ENCODE measurements around the gene FRAT2. TPM values are rescaled to one million over a fixed set of nuclear protein-coding genes. Genes with fewer than 3 reads are reported as not detected.

The FRAT2 gene
- total and polyA plus RNA-seq, 2 of the 4 experiments (the other 2 are of a cell fraction), result 2.0 to 2.5 TPM

- H3K9ac ChIP-seq (ENCODE audit: low read depth, low read length), result no peak overlapping the region
- no peak overlapping the region for H3K56ac ChIP-seq (ENCODE audit: extremely low read depth, insufficient read depth, low read length)
- TF ChIP-seq MXI1 (IDR thresholded peaks at IDR 0.05; ENCODE audit: borderline replicate concordance, low read depth, low read length), result no peak
- no peak for TF ChIP-seq RCOR1 (IDR thresholded peaks at IDR 0.05; ENCODE audit: insufficient replicate concordance, low read length)
- TF ChIP-seq, protein P1, sequence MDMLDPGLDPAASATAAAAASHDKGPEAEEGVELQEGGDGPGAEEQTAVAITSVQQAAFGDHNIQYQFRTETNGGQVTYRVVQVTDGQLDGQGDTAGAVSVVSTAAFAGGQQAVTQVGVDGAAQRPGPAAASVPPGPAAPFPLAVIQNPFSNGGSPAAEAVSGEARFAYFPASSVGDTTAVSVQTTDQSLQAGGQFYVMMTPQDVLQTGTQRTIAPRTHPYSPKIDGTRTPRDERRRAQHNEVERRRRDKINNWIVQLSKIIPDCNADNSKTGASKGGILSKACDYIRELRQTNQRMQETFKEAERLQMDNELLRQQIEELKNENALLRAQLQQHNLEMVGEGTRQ (IDR thresholded peaks at IDR 0.05; ENCODE audit: low read depth, low read length), result no peak
- no peak for TF ChIP-seq FOS (IDR thresholded peaks at IDR 0.05; ENCODE audit: low read depth, low read length)
- TF ChIP-seq POLR2A (IDR thresholded peaks at IDR 0.05; ENCODE audit: low read depth, low read length), result no peak
- no peak for TF ChIP-seq BHLHE40 (IDR thresholded peaks at IDR 0.05; ENCODE audit: low read depth, low read length)
- no peak for TF ChIP-seq SMC3 (IDR thresholded peaks at IDR 0.05; ENCODE audit: low read depth, low read length)
- no peak for TF ChIP-seq NFE2L2 (IDR thresholded peaks at IDR 0.05; ENCODE audit: low read depth, low read length)
- TF ChIP-seq MAFK (IDR thresholded peaks at IDR 0.05; ENCODE audit: low read depth, low read length), result no peak
- TF ChIP-seq RFX5 (IDR thresholded peaks at IDR 0.05; ENCODE audit: low read depth, low read length), result no peak
- no peak for TF ChIP-seq MAZ (IDR thresholded peaks at IDR 0.05; ENCODE audit: borderline replicate concordance, low read depth, low read length)
- no peak for TF ChIP-seq CEBPB (IDR thresholded peaks at IDR 0.05; ENCODE audit: low read depth, low read length)
- no peak for TF ChIP-seq CTCF (conservative IDR thresholded peaks at IDR 0.05; ENCODE audit: low read depth, low read length)
- TF ChIP-seq ELK1 (IDR thresholded peaks at IDR 0.05; ENCODE audit: borderline replicate concordance, low read depth, low read length), result no peak
- TF ChIP-seq CHD1 (IDR thresholded peaks at IDR 0.05; ENCODE audit: low read depth, low read length), result no peak
- no peak for TF ChIP-seq RAD21 (IDR thresholded peaks at IDR 0.05; ENCODE audit: low read length)
- H2BK20ac ChIP-seq (ENCODE audit: low read depth, low read length), result no peak overlapping the region
- no peak overlapping the region for H4K8ac ChIP-seq (ENCODE audit: low read depth in 2 of 2, low read length in 2 of 2)
- no peak overlapping the region for H3K4me2 ChIP-seq (ENCODE audit: low read depth, low read length)
- no TSS peak for BruUV-seq (replicated peaks)
- H3K27me3 ChIP-seq (ENCODE audit: control insufficient read depth, insufficient read depth, low read length), result no peaks in the 10 kb centered on the region
- CTCF ChIA-PET, result no interaction called here
- no peak for ATAC-seq (ENCODE audit: low read depth)
- H3K23ac ChIP-seq (ENCODE audit: low read depth, low read length), result no peak overlapping the region
- H4K5ac ChIP-seq (ENCODE audit: low read depth, low read length), result no peak overlapping the region
- no peaks in the 10 kb centered on the region for H4K20me1 ChIP-seq (ENCODE audit: insufficient read depth, low read length)
- H2BK15ac ChIP-seq (ENCODE audit: low read depth, low read length), result no peak overlapping the region
- no peak overlapping the region for H2AK5ac ChIP-seq (ENCODE audit: low read depth, low read length)
- no peak overlapping the region for H3K27ac ChIP-seq (ENCODE audit: insufficient read depth, low read length)
- no peaks in the 10 kb centered on the region for H3K9me3 ChIP-seq (ENCODE audit: control insufficient read depth, insufficient read depth, low read length)
- no peak overlapping the region for H2AK9ac ChIP-seq (replicated peaks; ENCODE audit: low read depth, low read length, poor library complexity)
- POLR2A ChIA-PET (ENCODE audit: unreplicated experiment), result no interaction called here
- dilution Hi-C loops (cut with HindIII; ENCODE audit: low sequenced_read_pairs, unreplicated experiment), result no loop called here
- no peak for DNase-seq
- H3K79me1 ChIP-seq (ENCODE audit: low read depth in 1 of 2, low read length in 2 of 2), result no peaks in the 10 kb centered on the region
- no CpG with 5 or more reads among the region's 4 CpGs for WGBS, 2 experiments (ENCODE audit: extremely low coverage in 2 of 2, insufficient read length in 1 of 2)
- no peak overlapping the region for H3K18ac ChIP-seq (ENCODE audit: low read depth, low read length)
- no peak overlapping the region for H4K91ac ChIP-seq (ENCODE audit: insufficient read depth, low read depth, low read length)
- H3K4me1 ChIP-seq (ENCODE audit: control insufficient read depth, insufficient read depth, low read length), result no peaks in the 10 kb centered on the region
- H2BK5ac ChIP-seq (ENCODE audit: low read depth, low read length, poor library complexity, severe bottlenecking), result no peak overlapping the region
- H2BK120ac ChIP-seq (ENCODE audit: low read depth, low read length), result no peak overlapping the region
- in situ Hi-C loops (cut with MboI; ENCODE audit: low sequenced_read_pairs), result loop anchor here (10.0 kb wide), 1 partner anchor 279 kb away; no protein-coding TSS in a partner anchor
- H3K4ac ChIP-seq (ENCODE audit: low read depth, low read length), result no peak overlapping the region
- peaks cover 21% of the 10 kb centered on the region for H3K36me3 ChIP-seq (ENCODE audit: control insufficient read depth, insufficient read depth, low read length)
- no peak overlapping the region for H3K14ac ChIP-seq (replicated peaks; ENCODE audit: low read depth, low read length)
- intact Hi-C loops (cut with micrococcal nuclease), result loop anchor here (2.0 to 10.0 kb wide), 2 partner anchors 75 to 589 kb away; no protein-coding TSS in a partner anchor
- H3K4me3 ChIP-seq (ENCODE audit: insufficient read depth, low read depth, low read length), result no peak overlapping the region
- H2AFZ ChIP-seq (replicated peaks; ENCODE audit: low read length, poor library complexity), result no peak overlapping the region
- H3K9me1 ChIP-seq (ENCODE audit: insufficient read depth, low read length), result no peaks in the 10 kb centered on the region
Observed at GRCh38 chr10:97353945-97354344, 19.4 kb upstream of the FRAT2 start.
